ENCODE results near the gene AKR7A2.
"Not testable (repeated sequence)": the region's sequence is repeated elsewhere in the genome, so short reads cannot be mapped to it uniquely, and the experiment has no call there.

Gene AKR7A2

DNA sequence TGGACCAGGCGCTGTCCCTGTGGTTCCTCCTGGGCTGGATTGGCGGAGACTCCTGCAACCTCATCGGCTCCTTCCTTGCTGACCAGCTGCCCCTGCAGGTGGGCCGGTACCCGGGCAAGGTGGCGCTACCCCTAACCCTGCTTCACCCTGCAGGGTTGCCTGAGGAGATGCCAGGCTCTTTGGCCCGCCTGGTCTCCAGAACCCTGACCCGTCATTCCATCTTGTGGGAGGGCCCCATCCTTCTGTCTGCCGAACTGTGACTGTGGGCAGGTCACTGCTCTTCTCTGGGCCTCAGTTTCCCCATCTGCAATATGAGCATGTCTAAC, 12.7 kb upstream of the AKR7A2 start:
- DNase-seq: no peak

GRCh38 chr1:19323987-19324664, 12.2 kb upstream of the AKR7A2 start:
- no peak for DNase-seq

DNA sequence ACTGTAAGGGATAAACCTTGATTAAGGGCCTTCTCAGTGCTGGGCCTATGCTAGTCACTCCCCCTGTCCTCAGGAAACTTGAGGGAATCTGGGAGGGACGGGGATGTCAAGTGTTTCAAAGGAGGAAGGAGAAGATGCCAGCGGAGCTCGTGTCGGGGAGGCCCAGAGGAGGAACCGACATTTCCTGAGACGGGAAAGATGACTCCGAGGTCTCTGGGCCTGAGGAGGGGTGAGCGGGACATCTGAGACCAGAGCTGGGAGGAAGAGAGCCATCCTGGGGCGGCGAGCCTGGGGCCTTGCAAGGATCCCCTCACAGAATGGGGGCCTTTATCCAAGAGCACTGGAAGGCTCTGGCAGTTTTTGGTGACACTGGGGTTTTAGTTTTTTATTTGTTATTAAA, 10.5 kb upstream of the AKR7A2 start:
- no peak for DNase-seq

DNA sequence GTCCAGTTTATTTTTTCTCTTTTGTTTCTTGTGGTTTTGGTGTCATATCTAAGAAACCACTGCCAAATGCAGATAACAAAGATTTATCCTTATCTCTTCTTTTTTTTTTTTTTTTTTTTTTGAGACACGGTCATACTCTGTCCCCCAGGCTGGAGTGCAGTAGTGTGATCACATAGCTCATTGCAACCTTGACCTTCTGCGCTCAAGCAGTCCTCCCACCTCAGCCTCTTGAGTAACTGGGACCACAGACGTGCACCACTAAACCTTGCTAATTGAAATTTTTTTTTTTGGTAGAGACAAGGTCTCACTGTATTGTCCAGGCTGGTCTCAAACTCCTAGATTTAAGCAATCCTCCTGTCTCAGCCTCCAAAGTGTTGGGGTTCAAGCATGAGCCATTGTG, 9.1 kb upstream of the AKR7A2 start:
- no peak for DNase-seq

DNA sequence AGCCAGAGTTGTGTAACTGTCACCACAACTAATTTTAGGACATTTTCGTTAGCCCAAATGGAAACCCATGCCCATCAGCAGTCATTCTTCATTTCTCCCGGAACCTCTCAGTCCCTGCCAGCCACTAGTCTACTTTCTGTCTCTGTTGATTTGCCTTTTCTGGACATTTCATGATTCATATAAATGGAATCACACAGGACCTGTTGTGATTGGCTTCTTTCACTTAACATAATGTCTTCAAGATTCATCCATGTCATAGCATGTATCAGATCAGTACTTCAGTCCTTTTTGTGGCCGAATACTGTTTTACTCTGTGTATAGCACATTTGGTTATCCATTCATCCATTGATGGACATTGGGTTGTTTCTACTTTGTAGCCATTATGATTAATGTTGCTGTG, 7.3 kb upstream of the AKR7A2 start:
- DNase-seq: no peak

DNA sequence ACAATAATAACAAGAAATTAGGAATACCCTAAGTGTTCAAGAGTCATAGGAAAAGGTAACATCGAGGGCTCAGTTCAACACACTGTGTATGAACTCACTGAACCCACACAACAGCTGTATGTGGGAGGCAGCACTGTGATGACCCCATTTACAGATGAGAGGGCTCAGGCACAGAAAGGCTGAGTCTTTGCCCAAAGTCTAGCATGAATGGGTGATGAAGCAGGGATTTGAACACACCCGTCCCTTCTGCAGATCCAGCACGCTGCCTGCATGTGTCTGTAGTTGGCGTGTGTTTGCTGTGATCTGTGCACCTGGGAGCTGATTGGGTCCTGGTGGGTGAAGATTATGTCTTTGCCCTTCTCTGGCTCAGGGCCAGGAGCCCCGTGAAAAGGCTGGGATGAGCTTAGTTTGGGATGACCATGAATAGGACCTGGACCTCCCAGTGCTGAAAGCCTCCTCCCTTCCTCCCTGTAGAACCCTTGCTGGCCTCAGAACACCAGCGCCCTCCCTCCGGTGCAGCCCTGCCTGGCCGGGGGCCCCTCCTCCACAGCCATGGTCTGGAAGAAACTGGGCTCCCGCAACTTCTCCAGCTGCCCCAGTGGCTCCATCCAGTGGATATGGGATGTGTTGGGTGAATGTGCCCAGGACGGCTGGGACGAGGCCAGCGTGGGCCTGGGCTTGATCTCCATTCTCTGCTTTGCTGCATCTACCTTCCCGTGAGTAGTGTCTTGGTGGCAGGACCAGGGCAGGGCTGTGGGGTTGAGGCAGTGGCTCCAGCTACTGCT, 5.4 kb upstream of the AKR7A2 start:
- no peak for DNase-seq

DNA sequence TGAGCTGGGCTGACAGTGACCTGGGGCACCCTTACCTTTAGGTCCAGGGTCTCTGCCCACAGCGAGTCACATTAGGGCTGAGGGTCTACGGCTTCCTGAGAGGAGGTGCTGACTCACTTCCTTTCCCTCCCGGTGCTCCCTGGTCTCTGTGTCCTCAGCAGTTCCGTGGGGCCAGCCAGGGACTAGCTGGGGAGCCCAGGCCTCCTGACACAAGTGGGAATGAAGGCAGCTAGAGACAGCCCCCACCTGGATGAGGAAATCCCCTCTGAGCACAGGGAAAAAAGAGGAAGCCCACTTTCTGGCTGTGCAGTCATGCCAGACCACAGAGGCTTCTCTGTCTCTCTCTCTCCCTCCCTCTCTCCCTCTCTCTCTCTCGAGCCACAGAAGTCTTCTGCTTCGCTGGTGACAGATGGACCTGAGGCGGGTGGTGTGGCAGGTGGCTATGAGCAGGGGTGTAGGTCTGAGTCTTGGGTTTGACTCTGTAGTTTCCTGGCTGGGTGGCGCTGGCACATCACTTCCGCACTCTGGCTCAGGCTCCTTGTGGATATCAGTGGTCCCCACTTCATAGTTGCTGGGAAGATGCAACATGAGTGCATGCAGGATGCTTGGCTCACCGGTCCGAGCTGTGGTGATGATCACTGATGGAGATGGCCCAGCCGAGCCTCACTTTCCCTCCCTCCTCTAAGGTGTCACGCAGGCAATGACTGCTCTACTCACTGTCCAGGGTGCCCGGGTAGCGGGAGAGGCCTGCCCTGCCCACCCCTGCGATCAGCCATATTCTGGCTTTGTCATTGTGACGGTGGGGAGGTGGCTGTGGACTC, 3.6 kb upstream of the AKR7A2 start:
- DNase-seq: no peak

GRCh38 chr1:19313961-19314882, 2.3 kb upstream of the AKR7A2 start:
- DNase-seq: no peak

GRCh38 chr1:19313636-19313959, 1.7 kb upstream of the AKR7A2 start:
- DNase-seq: no peak

DNA sequence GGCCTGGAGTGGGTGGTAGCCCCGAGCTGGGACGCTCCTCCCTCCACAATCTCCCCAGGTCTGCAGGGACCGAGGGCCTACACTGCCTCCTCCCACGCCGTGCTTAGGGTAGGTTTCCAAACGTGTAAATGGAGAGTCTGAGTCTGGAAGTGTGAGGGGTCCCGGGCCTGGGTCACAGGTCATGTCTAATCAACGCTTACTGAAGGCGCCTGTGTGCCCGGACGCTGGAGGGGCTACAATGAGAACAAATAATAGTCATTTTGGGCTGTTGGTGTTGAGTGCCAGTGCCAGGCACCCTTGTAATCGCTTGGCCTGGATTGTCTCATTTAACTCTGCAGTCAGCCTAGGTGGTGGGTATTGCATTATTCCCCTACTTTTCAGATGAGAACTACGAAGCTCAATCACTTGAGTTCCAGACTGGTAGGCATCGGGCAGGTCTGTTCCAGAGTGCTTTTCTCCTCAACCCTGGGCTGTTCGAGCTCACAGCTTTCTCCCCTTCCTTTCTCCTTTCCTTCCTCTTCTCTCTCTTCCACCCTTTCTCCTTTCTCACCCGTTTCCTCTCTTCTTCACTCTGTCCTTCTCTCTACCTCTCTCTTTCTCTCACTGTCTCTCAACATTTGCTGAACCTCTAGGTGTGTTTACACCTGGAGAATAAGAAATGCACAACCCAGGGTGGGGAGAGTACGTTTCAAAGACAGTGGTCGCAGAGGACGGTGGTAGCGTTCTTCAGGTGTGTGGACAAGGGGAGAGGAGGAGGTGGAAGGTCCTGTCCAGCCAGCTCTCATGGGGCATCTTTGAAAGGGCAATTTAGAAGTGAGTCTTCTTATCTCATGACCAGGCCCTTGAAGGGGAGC, 1.1 kb upstream of the AKR7A2 start:
- DNase-seq: no peak

DNA sequence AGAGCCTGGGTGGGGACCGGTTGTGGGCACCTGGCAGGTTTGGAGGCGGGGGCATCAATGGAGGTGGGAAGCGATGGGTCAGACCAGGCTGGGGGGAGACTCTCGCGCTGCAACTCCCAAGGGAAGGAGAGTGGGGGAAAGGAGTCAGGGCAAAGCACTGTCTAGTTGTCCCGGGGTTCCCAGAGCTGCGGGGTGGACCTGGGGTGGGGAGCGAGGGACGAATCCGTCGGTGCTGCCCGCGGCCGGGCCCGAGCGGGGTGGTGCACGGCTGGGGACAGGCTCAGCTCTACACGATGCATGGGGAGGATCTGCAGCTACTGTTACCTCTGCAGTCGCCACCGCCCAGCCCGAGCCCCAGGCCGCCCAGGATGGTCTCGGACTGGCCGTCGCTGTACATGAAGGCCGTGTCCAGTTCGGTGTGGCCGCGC, 427 bp downstream of the AKR7A2 start:
- DNase-seq: no peak

DNA sequence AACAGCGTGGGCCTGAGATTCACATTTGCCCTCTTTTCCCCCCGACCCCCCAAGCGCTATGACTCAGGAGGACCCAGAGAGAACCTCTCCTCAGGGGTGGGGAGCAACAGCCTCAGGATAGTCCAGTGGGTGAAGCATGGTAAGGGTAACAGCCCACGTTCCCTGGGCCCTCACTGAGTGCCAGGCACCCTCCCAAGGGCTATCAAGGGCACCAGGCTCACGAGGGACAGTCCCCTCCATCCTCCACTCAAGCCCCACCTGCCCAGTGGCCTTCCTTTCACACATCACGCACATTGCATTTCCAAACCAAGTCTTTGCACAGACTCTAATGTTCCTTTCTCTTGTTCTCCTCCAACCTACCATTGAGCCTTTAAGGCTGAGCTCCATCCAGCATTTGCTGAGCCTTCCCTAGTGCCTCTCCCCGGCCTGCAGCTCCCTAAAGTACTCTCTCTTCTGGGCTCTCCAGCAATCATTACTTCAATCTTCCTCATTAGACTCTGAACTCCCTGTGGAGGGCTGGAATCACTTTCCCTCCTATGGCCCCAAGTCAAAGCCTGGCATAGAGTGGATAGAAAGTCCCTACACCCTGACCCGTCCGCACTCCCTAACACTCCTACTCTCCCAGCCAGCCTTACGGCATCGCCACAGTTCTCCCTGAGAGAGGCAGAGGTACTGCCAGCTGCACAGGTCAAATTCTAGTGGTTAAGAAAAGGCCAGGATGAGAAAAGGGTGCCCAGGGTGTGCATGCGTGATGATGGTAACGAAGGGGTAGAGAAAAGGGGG, 1.0 kb downstream of the AKR7A2 start:
- DNase-seq: no peak

DNA sequence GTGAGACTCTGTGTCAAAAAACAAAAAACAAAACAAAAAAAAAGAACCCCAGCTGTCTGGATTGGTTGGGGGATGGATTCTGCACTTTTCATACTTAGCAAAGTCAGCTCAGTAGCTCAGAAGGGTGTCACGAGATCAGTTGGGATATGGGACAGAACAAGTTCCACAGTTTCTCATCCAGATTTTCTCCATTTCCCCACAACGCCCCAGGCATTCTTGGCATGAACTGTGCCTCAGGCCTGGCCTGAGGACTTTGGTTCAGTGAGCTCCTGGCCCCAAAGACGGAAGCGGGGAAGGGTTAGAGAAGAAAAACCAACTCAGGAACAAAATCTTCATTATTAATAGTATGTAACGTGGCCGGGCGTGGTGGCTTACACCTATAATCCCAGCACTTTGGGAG, 1.9 kb downstream of the AKR7A2 start:
- no peak for DNase-seq

DNA sequence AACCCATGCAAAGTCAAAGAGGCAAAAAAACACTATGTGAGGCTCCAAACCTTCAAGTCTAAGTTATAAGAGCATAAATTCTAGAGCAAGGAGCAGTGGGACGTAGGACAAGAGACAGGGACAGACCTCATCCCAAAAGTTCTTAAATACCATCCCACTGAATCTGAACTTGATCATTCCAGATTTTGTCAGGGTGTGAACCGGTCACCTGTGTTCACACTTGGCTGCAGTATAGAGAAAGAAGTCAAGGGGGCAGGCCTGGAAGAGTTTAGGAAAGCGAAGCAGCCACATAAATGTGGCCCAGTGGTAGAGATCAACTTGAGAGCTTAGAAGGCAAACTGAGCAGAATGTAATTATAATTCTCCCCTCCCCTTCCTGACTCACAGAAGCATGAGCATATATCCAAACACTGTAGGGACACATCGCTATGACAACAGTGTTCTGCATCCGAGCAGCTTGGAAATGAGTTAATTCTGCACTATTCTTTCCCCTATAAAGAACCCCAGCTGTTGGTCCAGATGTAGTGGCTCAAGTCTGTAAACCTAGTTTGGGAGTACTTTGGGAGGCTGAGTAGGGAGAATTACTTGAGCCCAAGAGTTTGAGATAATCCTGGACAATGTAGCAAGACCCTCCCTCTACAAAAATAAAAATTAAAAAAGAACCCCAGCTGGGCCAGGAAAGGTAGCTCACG, 2.7 kb downstream of the AKR7A2 start:
- DNase-seq: no peak

GRCh38 chr1:19308509-19308907, 3.4 kb downstream of the AKR7A2 start:
- DNase-seq: no peak

- DNase-seq: no peak
Observed at GRCh38 chr1:19307794-19308508, 4.0 kb downstream of the AKR7A2 start.

DNA sequence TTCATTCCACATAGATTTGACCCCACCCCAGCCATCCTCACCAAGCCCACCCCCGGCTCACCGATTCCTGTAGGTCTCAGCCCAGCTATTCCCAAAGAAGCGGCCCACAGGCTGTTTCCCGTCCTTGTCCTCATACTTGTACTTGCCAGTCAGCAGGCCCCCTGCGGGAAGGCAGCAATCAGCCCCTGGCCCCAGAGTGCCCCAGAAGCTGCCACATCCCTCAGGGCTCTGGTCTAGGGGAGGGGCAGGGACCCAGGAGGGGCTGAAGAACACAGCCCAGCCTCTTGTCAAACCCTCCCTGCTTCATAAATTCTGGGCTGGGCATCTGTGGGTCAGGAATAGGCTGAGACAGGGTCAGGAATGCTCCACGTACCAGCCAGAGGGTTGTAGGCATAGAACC, 5.0 kb downstream of the AKR7A2 start:
- DNase-seq: no peak

DNA sequence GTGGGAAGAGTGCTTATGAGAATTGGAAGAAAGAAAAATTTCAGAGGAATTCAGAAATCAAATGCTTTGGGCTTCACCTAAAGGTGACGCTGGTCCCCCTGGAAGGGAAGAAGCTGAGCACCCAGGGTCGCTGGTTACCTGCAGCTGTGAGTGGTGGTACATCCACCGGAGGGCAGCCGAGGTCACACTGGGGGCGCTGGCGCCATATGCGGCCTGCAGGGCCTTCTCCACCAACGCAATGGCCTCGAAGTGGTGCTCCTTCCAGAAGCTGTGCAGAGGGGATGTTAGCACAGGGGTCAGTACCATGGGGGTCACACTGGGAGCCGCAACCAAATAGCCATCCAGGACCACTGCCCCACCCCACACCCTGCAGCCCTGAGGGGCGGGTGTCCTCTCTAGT, 6.1 kb downstream of the AKR7A2 start:
- DNase-seq: no peak

- DNase-seq: not testable (repeated sequence)
Observed at GRCh38 chr1:19304081-19304480, 7.9 kb downstream of the AKR7A2 start.

GRCh38 chr1:19300211-19300610, 11.7 kb downstream of the AKR7A2 start:
- no peak for DNase-seq

Data from effector CD8-positive, alpha-beta T cell (primary cell).